HG03521 (cell line): ENCODE results near the gene DMRTA1.
A peak's percentile ranks its signal among the peaks of the same experiment; 100 is the strongest.
"Not testable (repeated sequence)": the region's sequence is repeated elsewhere in the genome, so short reads cannot be mapped to it uniquely, and the experiment has no call there.

Experiments used
- ATAC-seq: cut with Tn5 transposase; IDR thresholded peaks from one replicate; pipeline ENCODE4 v1.9.1; 2021; ENCODE audit warnings: mild to moderate bottlenecking, moderate library complexity; ENCODE audit not compliant: unreplicated experiment

DMRTA1 gene

DNA sequence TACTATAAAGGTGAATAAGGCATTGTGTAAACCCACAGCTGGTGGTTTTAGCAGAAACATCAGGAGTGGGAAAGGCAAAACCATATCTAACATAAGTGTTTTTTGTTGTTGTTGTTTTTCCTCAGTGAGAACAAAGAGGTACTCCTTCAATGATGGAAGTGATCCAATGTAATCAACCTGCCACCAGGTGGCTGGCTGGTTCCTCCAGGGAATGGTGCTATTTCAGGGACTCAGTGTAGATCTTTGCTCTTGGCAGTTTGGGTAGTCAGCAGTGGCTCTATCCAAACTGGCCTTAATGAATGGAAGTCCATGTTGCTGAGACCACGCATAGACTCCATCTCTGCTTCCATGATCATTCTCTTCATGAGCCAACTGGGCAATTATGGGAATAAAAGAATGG is 10.8 kb downstream of the DMRTA1 start:
- ATAC-seq: no peak

DNA sequence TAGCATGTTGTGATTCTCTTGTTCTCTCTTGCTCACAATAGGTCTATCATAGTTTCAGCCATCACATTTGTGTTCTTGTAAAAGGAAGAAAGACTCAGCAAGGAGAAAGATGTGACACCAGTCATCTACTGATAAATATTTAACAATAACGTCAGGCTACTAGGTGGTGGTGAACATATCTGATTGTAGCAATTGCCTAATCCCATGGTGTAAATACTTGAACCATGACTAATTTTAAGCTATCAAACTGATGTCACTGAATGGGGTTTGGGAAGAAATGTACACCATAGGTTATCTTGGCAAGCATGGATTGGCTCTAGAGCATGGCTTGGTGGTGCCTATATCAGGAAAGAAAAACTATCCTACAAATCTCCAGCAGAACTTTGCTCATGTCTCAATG is 16.6 kb downstream of the DMRTA1 start:
- no peak for ATAC-seq

DNA sequence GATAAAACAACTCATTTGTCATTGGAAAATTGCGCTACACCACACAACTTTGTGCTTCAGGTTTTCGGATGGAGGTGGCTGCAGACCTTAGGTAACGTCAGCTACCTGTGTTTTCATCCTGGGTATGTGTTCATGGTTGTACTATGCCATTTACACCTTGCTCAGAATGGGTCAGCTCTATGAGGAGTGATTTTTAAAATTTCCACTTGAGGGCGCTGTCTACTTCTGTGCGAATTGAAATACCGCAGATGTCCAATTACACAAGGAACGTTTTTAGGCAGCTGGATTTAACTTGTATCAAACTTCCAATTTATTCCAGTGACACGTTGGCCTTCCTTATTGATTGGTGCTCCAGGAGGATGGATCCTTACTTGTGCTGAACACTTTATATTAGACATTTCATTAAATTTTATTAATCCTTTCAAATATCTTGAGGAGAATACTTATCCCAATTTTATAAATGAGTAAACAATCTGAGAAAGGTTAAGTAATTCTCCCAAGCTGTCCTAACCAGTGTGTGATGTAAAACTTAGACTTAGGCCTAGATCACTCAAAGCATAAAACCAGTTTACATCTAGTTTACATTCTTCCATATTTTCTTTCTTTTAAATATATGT is 23.4 kb downstream of the DMRTA1 start:
- peak; percentile 73 for ATAC-seq

DNA sequence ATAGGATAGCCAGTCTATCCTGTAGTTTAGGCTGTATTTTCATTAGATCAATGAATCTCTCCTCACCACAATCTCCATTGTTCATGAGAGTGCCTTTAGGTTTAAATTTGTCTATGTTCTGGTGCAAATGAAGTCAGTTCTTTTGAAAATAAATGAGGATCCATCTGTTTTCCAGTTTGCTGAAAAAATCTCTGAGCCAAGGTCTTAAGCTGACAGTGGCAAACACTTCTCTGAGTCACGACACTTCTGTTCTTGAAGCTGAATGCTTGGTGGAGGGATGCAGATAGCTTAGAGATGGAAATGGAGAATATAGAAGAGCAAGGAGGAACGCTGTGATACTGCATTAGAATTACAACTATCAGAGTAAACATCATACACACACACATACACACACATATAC is 34.9 kb downstream of the DMRTA1 start:
- ATAC-seq: no peak

DNA sequence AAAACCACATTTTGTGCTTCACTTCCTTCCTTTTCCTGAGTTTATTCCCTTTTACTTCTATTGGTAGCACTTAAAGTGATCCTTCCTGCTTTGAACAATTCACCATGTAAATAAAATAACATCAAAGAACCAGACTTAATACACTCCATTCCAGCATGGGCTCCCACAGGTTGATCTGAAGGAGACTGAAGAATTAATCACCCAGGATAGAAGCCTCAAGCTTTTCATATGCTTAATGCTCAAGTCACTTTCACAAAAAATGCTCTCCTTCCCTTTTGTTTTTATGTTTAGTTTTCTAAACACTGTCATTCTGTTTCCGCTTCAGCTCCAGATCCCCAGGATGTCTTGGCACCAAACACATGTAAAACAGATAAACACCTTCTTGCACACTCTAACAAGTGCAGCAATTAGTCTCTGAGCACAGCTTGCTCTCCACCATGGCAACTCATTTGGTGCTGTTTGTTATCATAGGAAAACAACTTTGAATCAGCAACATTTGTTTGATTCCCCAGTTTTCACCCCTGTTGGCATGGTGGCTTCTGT is 37.0 kb downstream of the DMRTA1 start:
- ATAC-seq: no peak

DNA sequence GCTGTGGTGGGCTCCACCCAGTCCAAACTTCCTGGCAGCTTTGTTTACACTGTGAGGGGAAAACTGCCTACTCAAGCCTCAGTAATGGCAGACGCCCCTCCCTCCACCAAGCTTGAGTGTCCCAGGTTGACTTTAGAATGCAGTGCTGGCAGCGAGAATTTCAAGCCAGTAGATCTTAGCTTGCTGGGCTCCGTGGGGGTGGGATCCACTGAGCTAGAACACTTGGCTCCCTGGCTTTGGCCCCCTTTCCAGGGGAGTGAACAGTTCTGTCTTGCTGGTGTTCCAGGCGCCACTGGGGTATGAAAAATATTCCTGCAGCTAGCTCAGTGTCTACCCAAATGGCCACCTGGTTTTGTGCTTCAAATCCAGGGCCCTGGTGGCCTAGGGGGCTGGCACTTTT is 49.6 kb downstream of the DMRTA1 start:
- not testable (repeated sequence) for ATAC-seq
